Activated CD4-positive, alpha-beta T cell treated with anti-CD3 and anti-CD28 coated beads, Interleukin-2, amount 50 U/mL, for 48 hours (primary cell): ENCODE measurements around the gene ZBTB1.
"Not testable (repeated sequence)": the region's sequence is repeated elsewhere in the genome, so short reads cannot be mapped to it uniquely, and the experiment has no call there.

ENCODE experiments used
- DNase-seq, 2 experiments: peaks; one replicate each; pipeline ENCODE4 v3.0.0-alpha.2; 2020

The ZBTB1 gene

DNA sequence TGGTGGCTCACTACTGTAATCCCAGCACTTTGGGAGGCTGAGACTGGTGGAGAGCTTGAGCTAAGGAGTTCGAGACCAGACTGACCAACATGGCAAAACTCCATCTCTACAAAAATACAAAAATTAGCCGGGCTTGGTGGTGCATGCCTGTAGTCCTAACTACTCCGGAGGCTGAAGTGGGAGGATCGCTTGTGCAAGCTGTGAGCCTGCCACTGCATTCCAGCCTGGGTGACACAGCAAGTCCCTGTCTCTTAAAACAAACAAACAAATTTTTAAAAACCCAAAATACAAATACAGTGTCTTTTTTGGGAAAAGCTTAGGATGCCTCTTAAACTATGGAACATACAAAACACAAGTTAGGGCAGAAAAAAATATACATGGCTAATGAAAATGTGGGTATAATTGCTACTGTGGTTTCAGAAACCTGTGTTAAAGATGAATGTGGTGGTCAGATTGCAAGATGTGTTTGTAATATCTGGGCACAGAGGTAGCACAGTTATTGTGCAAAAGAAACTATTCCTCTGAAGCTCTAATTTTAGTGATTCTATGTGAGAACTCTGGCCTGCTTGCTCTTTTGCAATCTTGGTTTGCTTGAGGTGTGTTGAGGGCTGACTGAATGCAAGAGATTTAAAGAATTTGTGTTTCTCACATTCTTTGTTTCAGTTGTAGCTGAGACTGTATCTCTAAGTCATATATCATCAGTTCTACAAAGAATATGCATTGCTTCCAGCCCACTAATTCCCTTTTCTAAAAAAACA is 32.1 kb downstream of the ZBTB1 start:
- DNase-seq, result no peak

DNA sequence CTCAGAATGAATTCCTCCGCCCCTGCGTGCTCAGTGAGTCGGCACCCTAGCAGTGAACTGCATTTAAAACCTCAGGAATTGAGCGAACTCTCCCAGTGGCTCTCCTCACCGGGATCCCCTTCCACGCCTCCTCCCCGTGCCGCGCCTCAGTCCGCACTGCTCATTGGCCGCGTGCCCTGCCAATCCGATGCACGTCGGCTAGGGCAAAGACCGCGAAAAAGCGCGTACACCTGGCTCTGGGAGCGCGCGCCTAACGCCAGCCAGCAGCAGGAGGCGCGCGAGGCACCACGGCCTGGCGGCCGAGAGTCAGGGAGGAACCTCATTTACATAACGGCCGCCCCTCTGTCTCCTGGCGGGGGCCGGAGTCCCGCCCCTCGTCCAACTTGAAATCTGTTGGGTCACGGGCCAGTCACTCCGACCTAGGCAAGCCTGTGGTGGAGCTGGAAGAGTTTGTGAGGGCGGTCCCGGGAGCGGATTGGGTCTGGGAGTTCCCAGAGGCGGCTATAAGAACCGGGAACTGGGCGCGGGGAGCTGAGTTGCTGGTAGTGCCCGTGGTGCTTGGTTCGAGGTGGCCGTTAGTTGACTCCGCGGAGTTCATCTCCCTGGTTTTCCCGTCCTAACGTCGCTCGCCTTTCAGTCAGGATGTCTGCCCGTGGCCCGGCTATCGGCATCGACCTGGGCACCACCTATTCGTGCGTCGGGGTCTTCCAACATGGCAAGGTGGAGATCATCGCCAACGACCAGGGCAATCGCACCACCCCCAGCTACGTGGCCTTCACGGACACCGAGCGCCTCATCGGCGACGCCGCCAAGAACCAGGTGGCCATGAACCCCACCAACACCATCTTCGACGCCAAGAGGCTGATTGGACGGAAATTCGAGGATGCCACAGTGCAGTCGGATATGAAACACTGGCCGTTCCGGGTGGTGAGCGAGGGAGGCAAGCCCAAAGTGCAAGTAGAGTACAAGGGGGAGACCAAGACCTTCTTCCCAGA is 35.9 kb downstream of the ZBTB1 start, which contains the start of gene HSPA2:
HSPA2 (plus strand) TSS at position 534 of the 995 bp plus-strand sequence; CDS start at position 643, 109 bp downstream.
- DNase-seq, result peak; percentile 96 to 97

GRCh38 chr14:64541261-64541971 is 36.8 kb downstream of the ZBTB1 start:
- DNase-seq, result no peak

DNA sequence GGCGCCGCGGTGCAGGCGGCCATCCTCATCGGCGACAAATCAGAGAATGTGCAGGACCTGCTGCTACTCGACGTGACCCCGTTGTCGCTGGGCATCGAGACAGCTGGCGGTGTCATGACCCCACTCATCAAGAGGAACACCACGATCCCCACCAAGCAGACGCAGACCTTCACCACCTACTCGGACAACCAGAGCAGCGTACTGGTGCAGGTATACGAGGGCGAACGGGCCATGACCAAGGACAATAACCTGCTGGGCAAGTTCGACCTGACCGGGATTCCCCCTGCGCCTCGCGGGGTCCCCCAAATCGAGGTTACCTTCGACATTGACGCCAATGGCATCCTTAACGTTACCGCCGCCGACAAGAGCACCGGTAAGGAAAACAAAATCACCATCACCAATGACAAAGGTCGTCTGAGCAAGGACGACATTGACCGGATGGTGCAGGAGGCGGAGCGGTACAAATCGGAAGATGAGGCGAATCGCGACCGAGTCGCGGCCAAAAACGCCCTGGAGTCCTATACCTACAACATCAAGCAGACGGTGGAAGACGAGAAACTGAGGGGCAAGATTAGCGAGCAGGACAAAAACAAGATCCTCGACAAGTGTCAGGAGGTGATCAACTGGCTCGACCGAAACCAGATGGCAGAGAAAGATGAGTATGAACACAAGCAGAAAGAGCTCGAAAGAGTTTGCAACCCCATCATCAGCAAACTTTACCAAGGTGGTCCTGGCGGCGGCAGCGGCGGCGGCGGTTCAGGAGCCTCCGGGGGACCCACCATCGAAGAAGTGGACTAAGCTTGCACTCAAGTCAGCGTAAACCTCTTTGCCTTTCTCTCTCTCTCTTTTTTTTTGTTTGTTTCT is 37.6 kb downstream of the ZBTB1 start:
- peak in 1 of 2 experiments; percentile 15 for DNase-seq

- DNase-seq, result no peak
Measured at GRCh38 chr14:64542836-64543201, 38.2 kb downstream of the ZBTB1 start.

GRCh38 chr14:64544607-64545312 is 40.2 kb downstream of the ZBTB1 start:
- DNase-seq, result no peak

DNA sequence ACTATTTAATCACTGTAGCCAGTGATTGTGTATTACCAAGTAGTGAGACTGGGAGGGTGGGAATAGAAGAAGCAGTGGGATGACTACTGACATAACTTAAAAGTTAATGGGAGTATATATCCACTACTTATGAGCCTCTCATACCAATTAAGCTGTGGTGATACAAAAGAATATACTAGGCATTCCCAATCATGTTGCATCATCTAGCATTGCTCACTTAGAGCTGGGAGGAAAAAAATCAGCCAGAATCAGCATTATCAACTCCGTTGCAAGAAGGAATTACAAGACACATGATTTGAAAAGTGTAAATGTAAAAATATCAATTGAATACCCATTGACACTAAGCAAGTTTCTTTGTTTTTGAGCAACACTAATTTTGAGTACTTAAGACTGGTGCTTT is 44.4 kb downstream of the ZBTB1 start:
- DNase-seq, result no peak

GRCh38 chr14:64549791-64550620 is 45.4 kb downstream of the ZBTB1 start, which contains the start of gene PPP1R36:
Gene PPP1R36, plus strand, starts transcription at chr14:64549961. Its CDS starts 37 bp downstream, at chr14:64549998.
- DNase-seq, result peak; percentile 51 to 54

DNA sequence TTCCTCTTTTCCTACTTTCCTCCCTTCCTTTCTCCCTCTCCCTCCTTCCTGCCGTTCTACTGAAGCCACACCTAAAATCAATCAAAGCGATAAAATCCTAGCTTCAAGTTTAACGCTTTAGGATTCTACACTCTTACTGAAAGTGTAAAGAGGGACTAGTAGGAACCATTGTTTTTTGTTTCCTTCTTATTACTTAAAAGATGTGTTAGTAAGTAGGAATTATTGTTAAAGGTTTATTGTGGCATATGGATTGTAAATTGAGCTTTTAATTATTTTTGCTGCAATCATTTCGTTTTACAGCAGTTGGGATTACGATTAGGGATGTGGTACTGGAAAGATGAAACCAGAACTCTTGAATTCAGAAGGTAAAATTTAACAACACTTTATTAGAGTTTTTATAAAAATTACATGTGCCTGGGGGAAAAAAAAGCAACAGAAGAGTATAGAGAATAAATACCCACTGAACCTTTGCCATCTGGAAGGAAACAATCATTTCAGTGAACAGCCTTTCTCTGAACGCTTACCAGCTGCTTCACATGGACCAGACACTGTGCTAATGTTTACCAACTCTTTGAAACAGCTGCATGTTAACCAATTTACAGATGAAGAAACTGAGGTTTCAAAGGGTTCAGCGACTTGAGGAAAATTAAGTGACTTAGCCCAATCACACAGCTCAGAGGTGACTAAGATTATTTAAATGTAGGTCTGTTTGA is 46.2 kb downstream of the ZBTB1 start:
- DNase-seq, result no peak

GRCh38 chr14:64554556-64554955 is 50.0 kb downstream of the ZBTB1 start:
- DNase-seq, result no peak

- no peak for DNase-seq
Measured at GRCh38 chr14:64556526-64556925, 52.0 kb downstream of the ZBTB1 start.

DNA sequence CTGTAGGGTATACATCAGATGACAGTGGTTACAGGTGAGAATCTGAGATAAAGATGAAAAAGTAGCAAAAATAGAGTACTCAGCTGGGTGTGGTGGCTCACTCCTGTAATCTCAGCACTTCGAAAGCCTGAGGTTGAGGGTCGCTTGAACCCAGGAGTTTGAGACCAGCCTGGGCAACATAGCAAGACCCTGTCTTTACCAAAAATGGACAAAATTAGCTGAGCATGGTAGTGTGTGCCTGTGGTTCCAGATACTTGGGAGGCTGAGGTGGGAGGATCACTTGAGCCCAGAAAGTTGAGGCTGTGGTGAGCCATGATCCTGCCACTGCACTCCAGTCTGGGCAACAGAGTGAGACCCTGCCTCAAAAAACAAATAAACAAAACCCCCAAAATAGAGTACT is 53.6 kb downstream of the ZBTB1 start:
- DNase-seq, result not testable (repeated sequence)

- no peak for DNase-seq
Measured at GRCh38 chr14:64561631-64562030, 57.1 kb downstream of the ZBTB1 start.

- no peak for DNase-seq
Measured at GRCh38 chr14:64562436-64562835, 57.9 kb downstream of the ZBTB1 start.

DNA sequence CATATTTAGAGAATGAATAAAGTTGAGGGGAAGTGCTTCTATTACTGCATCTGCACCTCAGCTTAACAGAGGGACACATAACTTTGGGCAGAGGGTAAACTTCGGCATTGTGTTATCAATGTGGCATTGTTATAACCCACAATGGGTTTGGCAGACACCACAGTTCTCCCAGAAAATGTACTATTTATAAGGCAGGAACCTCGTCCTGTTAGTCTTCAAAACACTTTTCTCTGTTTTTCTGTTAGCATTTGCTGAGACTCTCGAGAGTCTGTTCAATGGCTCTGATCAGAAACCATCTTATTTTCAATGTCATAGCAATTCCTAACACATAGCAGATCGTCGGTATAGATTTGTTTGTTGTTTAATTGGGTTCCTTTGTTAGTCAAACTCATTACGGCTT is 59.1 kb downstream of the ZBTB1 start:
- DNase-seq, result no peak

DNA sequence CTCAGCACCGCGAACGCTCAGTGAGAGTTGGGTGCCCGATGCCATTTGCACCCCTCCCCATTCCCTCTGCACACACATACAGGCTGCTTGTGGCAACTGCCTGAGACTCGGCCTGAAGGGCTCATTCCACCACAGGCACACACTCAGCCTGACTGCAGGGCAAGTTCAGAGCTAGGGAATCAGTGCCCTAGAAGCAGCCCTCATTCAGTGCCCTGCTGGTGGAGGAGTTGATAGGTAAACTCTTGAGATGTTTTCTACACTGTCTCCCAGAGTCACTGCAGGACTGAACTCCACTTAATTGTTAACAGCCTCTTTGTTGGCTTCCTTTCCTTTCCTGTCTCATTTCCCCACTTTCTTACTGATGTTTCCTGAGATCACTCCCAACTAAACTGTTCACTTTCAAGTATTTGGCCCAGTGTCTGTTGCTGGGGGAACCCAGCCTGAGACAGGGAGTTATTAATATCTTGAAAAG is 62.1 kb downstream of the ZBTB1 start:
- no peak for DNase-seq

DNA sequence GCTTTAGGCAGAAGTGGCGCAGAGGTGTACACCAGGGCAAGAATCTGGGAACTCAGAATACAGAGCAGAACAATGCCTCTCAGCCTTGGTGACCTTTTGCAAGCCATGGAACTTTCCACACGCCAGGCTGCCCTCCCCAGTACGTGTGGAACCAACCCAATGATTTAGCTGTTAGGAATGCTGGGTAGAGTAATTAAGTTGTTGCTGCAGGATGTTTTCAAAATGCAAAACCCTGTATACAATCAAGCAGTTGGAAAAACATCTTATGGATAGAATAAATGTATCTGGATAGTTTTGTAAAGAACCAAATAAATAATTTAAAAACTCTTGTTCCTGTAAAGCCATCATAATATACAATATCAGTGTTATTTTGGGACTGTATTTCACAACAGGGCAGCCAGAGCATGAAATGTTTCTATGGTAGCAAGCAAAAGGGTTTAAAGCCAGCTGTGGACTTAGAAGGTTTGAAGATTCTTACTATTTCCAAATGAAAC is 64.6 kb downstream of the ZBTB1 start:
- DNase-seq, result no peak

- DNase-seq, result not testable (repeated sequence)
Measured at GRCh38 chr14:64569646-64570045, 65.1 kb downstream of the ZBTB1 start.

DNA sequence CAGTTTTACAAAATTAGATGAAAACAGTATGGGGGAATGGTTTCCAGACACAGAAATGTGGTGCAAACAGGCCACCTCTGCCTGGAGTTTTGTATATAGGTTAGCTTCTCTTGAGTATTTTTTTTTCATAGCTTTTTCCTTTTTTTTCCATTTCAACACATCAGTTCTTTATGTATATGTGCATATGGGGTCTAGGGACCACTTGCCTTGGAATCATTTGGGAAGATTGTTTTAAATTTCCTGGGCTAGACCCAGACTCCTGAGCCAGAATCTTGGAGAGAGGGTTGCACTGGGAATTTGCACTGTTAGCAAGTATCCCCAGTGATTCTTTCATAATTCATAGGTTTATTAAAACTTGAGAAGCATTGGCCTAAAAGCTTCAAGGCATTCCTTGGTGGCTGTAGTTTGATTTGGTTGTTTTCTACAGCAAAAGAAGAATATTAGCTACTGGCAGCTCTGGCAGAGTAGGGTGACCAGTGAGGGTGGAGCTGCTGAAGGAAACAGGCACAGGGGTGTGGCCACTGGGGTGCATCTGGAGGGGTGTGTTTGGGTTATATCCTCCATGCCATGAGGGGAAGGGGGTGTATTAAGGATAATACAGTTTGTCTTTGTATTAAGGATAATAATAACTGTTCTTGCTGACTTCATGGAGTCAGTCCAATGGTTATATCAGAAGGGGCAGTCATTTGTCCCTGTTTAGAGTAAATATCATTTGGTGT is 68.0 kb downstream of the ZBTB1 start:
- DNase-seq, result no peak
